H9 (cell line): ENCODE measurements around the gene CCDC141. TPM values are rescaled to one million over a fixed set of nuclear protein-coding genes. Genes with fewer than 3 reads are reported as not detected.

Experiments used
- DNase-seq: peaks from one replicate; pipeline ENCODE4 v3.0.0-alpha.2; 2017
- H2AFZ ChIP-seq: one replicate; pipeline ENCODE4 v1.6.1; 2013; ENCODE audit warnings: mild to moderate bottlenecking, low read length, control low read depth, moderate library complexity
- H2AK5ac ChIP-seq: 2 replicates; pipeline ENCODE4 v1.6.1; 2013; ENCODE audit warnings: low read length, control low read depth, mixed read lengths; ENCODE audit not compliant: insufficient read length
- H2BK120ac ChIP-seq: one replicate; pipeline ENCODE4 v1.6.1; 2013; ENCODE audit warnings: low read depth, mild to moderate bottlenecking, low read length, control low read depth, inconsistent platforms; ENCODE audit not compliant: poor library complexity, severe bottlenecking
- H2BK12ac ChIP-seq: 2 replicates; pipeline ENCODE4 v1.6.1; 2013; ENCODE audit warnings: low read length, control low read depth, mixed read lengths, low read depth; ENCODE audit not compliant: insufficient read length
- H2BK15ac ChIP-seq: 2 replicates; pipeline ENCODE4 v1.6.1; 2013; ENCODE audit warnings: low read depth, low read length, control low read depth
- H2BK20ac ChIP-seq: one replicate; pipeline ENCODE4 v1.6.1; 2013; ENCODE audit warnings: low read depth, mild to moderate bottlenecking, low read length, control low read depth, inconsistent platforms; ENCODE audit not compliant: poor library complexity, severe bottlenecking
- H2BK5ac ChIP-seq: 2 replicates; pipeline ENCODE4 v1.6.1; 2013; ENCODE audit warnings: low read length, control low read depth, mixed read lengths; ENCODE audit not compliant: insufficient read length
- H3K14ac ChIP-seq: 2 replicates; pipeline ENCODE4 v1.6.1; 2013; ENCODE audit warnings: low read length, control low read depth; ENCODE audit not compliant: insufficient read depth
- H3K18ac ChIP-seq: 2 replicates; pipeline ENCODE4 v1.6.1; 2013; ENCODE audit warnings: low read depth, mild to moderate bottlenecking, mixed read lengths, low read length, control low read depth; ENCODE audit not compliant: insufficient read length
- H3K23ac ChIP-seq: 2 replicates; pipeline ENCODE4 v1.6.1; 2013; ENCODE audit warnings: low read length, control low read depth, mixed read lengths, low read depth; ENCODE audit not compliant: insufficient read length
- H3K23me2 ChIP-seq: 2 replicates; pipeline ENCODE4 v1.6.1; 2013; ENCODE audit warnings: low read depth, mild to moderate bottlenecking, mixed read lengths, low read length, control low read depth; ENCODE audit not compliant: insufficient read length, poor library complexity, severe bottlenecking
- H3K27ac ChIP-seq: 2 replicates; pipeline ENCODE4 v1.5.1; 2013; ENCODE audit warnings: low read length, control low read depth, mixed read lengths, low read depth; ENCODE audit not compliant: insufficient read length
- H3K27me3 ChIP-seq: 2 replicates; pipeline ENCODE4 v1.6.1; 2013; ENCODE audit warnings: low read length, control low read depth, inconsistent platforms; ENCODE audit not compliant: insufficient read depth
- H3K4ac ChIP-seq: 2 replicates; pipeline ENCODE4 v1.6.1; 2013; ENCODE audit warnings: low read depth, mild to moderate bottlenecking, control low read depth, inconsistent platforms, low read length, moderate library complexity
- H3K4me1 ChIP-seq: 2 replicates; pipeline ENCODE4 v1.6.1; 2013; ENCODE audit warnings: low read length, control low read depth, inconsistent platforms; ENCODE audit not compliant: insufficient read depth
- H3K4me2 ChIP-seq: 2 replicates; pipeline ENCODE4 v1.6.1; 2013; ENCODE audit warnings: low read length, control low read depth, mixed read lengths; ENCODE audit not compliant: insufficient read length, insufficient read depth
- H3K56ac ChIP-seq: 2 replicates; pipeline ENCODE4 v1.6.1; 2013; ENCODE audit warnings: low read depth, mild to moderate bottlenecking, mixed read lengths, low read length, control low read depth; ENCODE audit not compliant: insufficient read length
- H3K79me1 ChIP-seq: 2 replicates; pipeline ENCODE4 v1.6.1; 2013; ENCODE audit warnings: low read depth, mild to moderate bottlenecking, moderate library complexity, low read length, control low read depth, inconsistent platforms; ENCODE audit not compliant: insufficient read depth, poor library complexity, severe bottlenecking
- H3K79me2 ChIP-seq: 2 replicates; pipeline ENCODE4 v1.6.1; 2013; ENCODE audit warnings: low read length, control low read depth, inconsistent platforms; ENCODE audit not compliant: insufficient read depth
- H3K9ac ChIP-seq: 2 replicates; pipeline ENCODE4 v1.6.1; 2013; ENCODE audit warnings: low read length, control low read depth, mixed read lengths; ENCODE audit not compliant: insufficient read length; ENCODE audit errors: extremely low read depth
- H3K9me3 ChIP-seq: one replicate; pipeline ENCODE4 v1.6.1; 2013; ENCODE audit warnings: low read depth, low read length, inconsistent platforms; ENCODE audit not compliant: control insufficient read depth
- H3T11ph ChIP-seq: one replicate; pipeline ENCODE4 v1.6.1; 2013; ENCODE audit warnings: mild to moderate bottlenecking, low read length, control low read depth, inconsistent platforms
- H4K20me1 ChIP-seq: one replicate; pipeline ENCODE4 v1.6.1; 2013; ENCODE audit not compliant: control insufficient read depth, insufficient read length, insufficient read depth
- H4K5ac ChIP-seq: 2 replicates; pipeline ENCODE4 v1.6.1; 2013; ENCODE audit warnings: low read depth, mild to moderate bottlenecking, mixed read lengths, low read length, control low read depth; ENCODE audit not compliant: insufficient read length
- H4K8ac ChIP-seq: replicated peaks from 2 replicates; pipeline ENCODE4 v1.6.1; 2013; ENCODE audit warnings: low read length, control low read depth, mixed read lengths, low read depth; ENCODE audit not compliant: insufficient read length
- H4K91ac ChIP-seq: 2 replicates; pipeline ENCODE4 v1.6.1; 2013; ENCODE audit warnings: low read depth, mild to moderate bottlenecking, moderate library complexity, mixed read lengths, low read length, control low read depth; ENCODE audit not compliant: insufficient read length
- H3K27ac Mint-ChIP-seq, 3 experiments: 2 replicates in 2 of 3; 3 replicates in 1 of 3; pipeline ENCODE4 v1.8.0; 2020 to 2021; ENCODE audit warnings: mixed read lengths in 3 of 3, mild to moderate bottlenecking in 1 of 3, moderate library complexity in 1 of 3
- H3K27me3 Mint-ChIP-seq: 2 replicates; pipeline ENCODE4 v1.8.0; 2021; ENCODE audit warnings: low read depth, mild to moderate bottlenecking, moderate library complexity, mixed read lengths
- H3K36me3 Mint-ChIP-seq, 3 experiments: 2 replicates in 2 of 3; 3 replicates in 1 of 3; pipeline ENCODE4 v1.8.0; 2020 to 2021; ENCODE audit warnings: low read depth in 3 of 3, mixed read lengths in 3 of 3; ENCODE audit not compliant: insufficient read depth in 1 of 3
- H3K4me1 Mint-ChIP-seq, 2 experiments: 2 replicates each; pipeline ENCODE4 v1.8.0; 2020; ENCODE audit warnings: mixed read lengths in 2 of 2
- H3K4me3 Mint-ChIP-seq, 2 experiments: 2 replicates in 1 of 2; 3 replicates in 1 of 2; pipeline ENCODE4 v1.8.0; 2020 to 2021; ENCODE audit warnings: mild to moderate bottlenecking in 2 of 2, mixed read lengths in 2 of 2, moderate library complexity in 1 of 2
- H3K9me3 Mint-ChIP-seq, 2 experiments: 2 replicates in 1 of 2; 3 replicates in 1 of 2; pipeline ENCODE4 v1.8.0; 2020; ENCODE audit warnings: mild to moderate bottlenecking in 2 of 2, mixed read lengths in 2 of 2, moderate library complexity in 1 of 2
- CTCF ChIP-seq: fragments of 200-600 bp; sonication (generic); conservative IDR thresholded peaks from 3 replicates; pipeline ENCODE4 v1.8.0; 2021; ENCODE audit warnings: antibody characterized with exemption, mild to moderate bottlenecking
- WGBS: extraction: QIAGEN DNeasy Blood & Tissue Kit; methylation state at CpG from one replicate; pipeline ENCODE4 v1.1.7; 2013; ENCODE audit warnings: missing lambda C conversion rate, low lambda C conversion rate, mixed read lengths; ENCODE audit not compliant: insufficient read length; ENCODE audit errors: extremely low coverage; 5-methylcytosine and 5-hydroxymethylcytosine counted together
- total RNA-seq: library from RNA; stranded (reverse); gene quantifications from 2 replicates; pipeline ENCODE4 v1.2.1, GENCODE V29; 2021

CCDC141 gene
- total RNA-seq, 1 experiment from 2014 or later: 1.0 TPM

DNA sequence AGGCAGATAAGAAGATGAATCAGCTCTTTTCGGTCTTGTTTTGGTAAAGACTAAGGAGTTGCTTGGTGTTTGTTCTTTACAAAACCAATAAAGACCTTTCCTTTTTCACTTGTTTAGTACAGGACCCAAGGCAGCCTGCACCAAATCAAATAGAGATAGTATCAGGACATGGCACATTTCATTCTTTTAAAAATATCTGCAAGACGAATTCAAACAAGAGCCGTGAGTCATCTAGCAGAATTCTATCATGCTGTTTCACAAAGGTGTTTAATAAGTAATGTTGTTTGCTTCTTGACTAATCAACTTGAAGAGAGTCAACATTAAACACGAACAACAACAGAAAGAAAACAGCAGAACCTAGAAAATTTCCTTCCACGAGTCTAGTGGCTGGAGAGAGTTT is 139.9 kb downstream of the CCDC141 start:
- H3K9me3 ChIP-seq: no peaks in the 10 kb centered on the region
- Mint-ChIP-seq H3K27ac (no peak overlapping the region), H3K36me3 (no peaks in the 10 kb centered on the region; a peak in 1 of 7 replicates), H3K9me3 (no peaks in the 10 kb centered on the region), H3K4me1 (peaks cover 9 to 16% of the 10 kb centered on the region in 2 experiments), H3K4me3 (no peak overlapping the region), H3K27me3 (no peaks in the 10 kb centered on the region)
- WGBS: no CpG with 5 or more reads among the region's 5 CpGs
- H3K27me3 ChIP-seq: no peaks in the 10 kb centered on the region
- no peak overlapping the region for H3K4me2 ChIP-seq
- H3K4ac ChIP-seq: no peak overlapping the region
- no peak overlapping the region for H2BK5ac ChIP-seq
- no peak overlapping the region for H4K91ac ChIP-seq
- no peak for DNase-seq
- H3K23me2 ChIP-seq: no peaks in the 10 kb centered on the region
- no peak overlapping the region for H4K5ac ChIP-seq
- no peaks in the 10 kb centered on the region for H3K4me1 ChIP-seq
- no peak overlapping the region for H2BK120ac ChIP-seq
- no peak overlapping the region for H3K9ac ChIP-seq
- H2BK12ac ChIP-seq: no peak overlapping the region
- no peak overlapping the region for H3K56ac ChIP-seq
- H2AFZ ChIP-seq: no peak overlapping the region
- no peaks in the 10 kb centered on the region for H3K79me2 ChIP-seq
- no peak overlapping the region for H2AK5ac ChIP-seq
- H3K79me1 ChIP-seq: no peaks in the 10 kb centered on the region
- H3K18ac ChIP-seq: no peak overlapping the region
- H3K27ac ChIP-seq: no peak overlapping the region
- no peak overlapping the region for H2BK20ac ChIP-seq
- H3K14ac ChIP-seq: no peak overlapping the region
- H4K8ac ChIP-seq: no peak overlapping the region
- H3K23ac ChIP-seq: no peak overlapping the region
- no peak overlapping the region for H3T11ph ChIP-seq
- TF ChIP-seq CTCF: no peak
- H2BK15ac ChIP-seq: no peak overlapping the region
- H4K20me1 ChIP-seq: no peaks in the 10 kb centered on the region
